GM23338 (cell line): Measurements from ENCODE around the gene CRACDL. TPM values are rescaled to one million over a fixed set of nuclear protein-coding genes. Genes with fewer than 3 reads are reported as not detected.

Experiments
- ATAC-seq: fragments of 200-7000 bp; cut with Tn5 transposase; 3 replicates; pipeline ENCODE4 v1.9.1; 2020
- DNase-seq: peaks from one replicate; pipeline ENCODE4 v3.0.0-alpha.2; 2015; ENCODE audit warnings: low spot score
- H2AFZ ChIP-seq: fragments of 200-600 bp; sonication (generic); 2 replicates; pipeline ENCODE4 v1.8.0; 2016; ENCODE audit warnings: antibody characterized with exemption, mild to moderate bottlenecking, moderate library complexity
- H3F3A ChIP-seq: fragments of 200-600 bp; sonication (generic); replicated peaks from 2 replicates; pipeline ENCODE4 v1.8.0; 2017; ENCODE audit warnings: antibody characterized with exemption, mixed run types, low read depth
- H3K27ac ChIP-seq: fragments of 200-600 bp; sonication (generic); 2 replicates; pipeline ENCODE4 v1.6.1; 2016; ENCODE audit warnings: low read depth
- H3K27me3 ChIP-seq: fragments of 200-600 bp; sonication (generic); 2 replicates; pipeline ENCODE4 v1.8.0; 2016; ENCODE audit warnings: mild to moderate bottlenecking, mixed run types, moderate library complexity; ENCODE audit not compliant: insufficient read depth
- H3K36me3 ChIP-seq: fragments of 200-600 bp; sonication (generic); 2 replicates; pipeline ENCODE4 v1.8.0; 2016; ENCODE audit warnings: mild to moderate bottlenecking; ENCODE audit not compliant: insufficient read depth
- H3K4me1 ChIP-seq: fragments of 200-600 bp; sonication (generic); 2 replicates; pipeline ENCODE4 v1.8.0; 2016; ENCODE audit warnings: mild to moderate bottlenecking, moderate library complexity; ENCODE audit not compliant: insufficient read depth
- H3K4me2 ChIP-seq: fragments of 200-600 bp; sonication (generic); 2 replicates; pipeline ENCODE4 v1.7.1; 2017; ENCODE audit warnings: mixed run types
- H3K4me3 ChIP-seq: fragments of 200-600 bp; sonication (generic); 2 replicates; pipeline ENCODE4 v1.6.1; 2016; ENCODE audit warnings: mixed run types
- H3K79me2 ChIP-seq: fragments of 200-600 bp; sonication (generic); replicated peaks from 2 replicates; pipeline ENCODE4 v1.8.0; 2017; ENCODE audit warnings: mild to moderate bottlenecking; ENCODE audit not compliant: insufficient read depth
- H3K9me2 ChIP-seq: fragments of 200-600 bp; sonication (generic); 2 replicates; pipeline ENCODE4 v1.8.0; 2017; ENCODE audit not compliant: insufficient read depth
- H4K20me1 ChIP-seq: fragments of 200-600 bp; sonication (generic); replicated peaks from 2 replicates; pipeline ENCODE4 v1.8.0; 2017; ENCODE audit warnings: mild to moderate bottlenecking; ENCODE audit not compliant: insufficient read depth
- H3K27ac Mint-ChIP-seq: 2 replicates; pipeline ENCODE4 v1.8.0; 2020; ENCODE audit warnings: inconsistent platforms, mild to moderate bottlenecking, moderate library complexity, mixed read lengths
- H3K27me3 Mint-ChIP-seq: 3 replicates; pipeline ENCODE4 v1.8.0; 2022; ENCODE audit warnings: low read depth, mild to moderate bottlenecking, moderate library complexity, mixed read lengths, inconsistent platforms; ENCODE audit not compliant: insufficient read depth, poor library complexity
- H3K36me3 Mint-ChIP-seq: 3 replicates; pipeline ENCODE4 v1.8.0; 2021; ENCODE audit warnings: low read depth, mild to moderate bottlenecking, inconsistent platforms, moderate library complexity, mixed read lengths
- H3K4me1 Mint-ChIP-seq: 3 replicates; pipeline ENCODE4 v1.8.0; 2020; ENCODE audit warnings: mild to moderate bottlenecking, inconsistent platforms, mixed read lengths
- H3K4me3 Mint-ChIP-seq: 3 replicates; pipeline ENCODE4 v1.8.0; 2021; ENCODE audit warnings: moderate library complexity, mild to moderate bottlenecking, inconsistent platforms, mixed read lengths
- H3K9me3 Mint-ChIP-seq: 3 replicates; pipeline ENCODE4 v1.8.0; 2020; ENCODE audit warnings: moderate library complexity, mild to moderate bottlenecking, inconsistent platforms, mixed read lengths
- CREB1 ChIP-seq: fragments of 250-450 bp; sonication (Bioruptor Pico); IDR thresholded peaks from 2 replicates; pipeline ENCODE4 v1.5.0; 2020; ENCODE audit warnings: low read depth, mild to moderate bottlenecking, moderate library complexity
- CTCF ChIP-seq, 2 experiments: fragments of 200-600 bp in 1 of 2; sonication (generic) in 1 of 2; conservative IDR thresholded peaks; 2 replicates each; pipeline versions ENCODE4 v1.5.1 to v1.6.1; 2016 to 2017; ENCODE audit warnings: antibody characterized with exemption in 2 of 2, low read depth in 2 of 2, mild to moderate bottlenecking in 2 of 2, moderate library complexity in 1 of 2
- ETS1 ChIP-seq: IDR thresholded peaks from 2 replicates; pipeline ENCODE4 v1.6.1; 2016; ENCODE audit warnings: antibody characterized with exemption
- EZH2 ChIP-seq: fragments of 200-600 bp; sonication (generic); IDR thresholded peaks from one replicate; pipeline ENCODE4 v1.8.0; 2017; ENCODE audit warnings: antibody characterized with exemption, mild to moderate bottlenecking, low read depth; ENCODE audit not compliant: unreplicated experiment
- EZH2phosphoT487 ChIP-seq: fragments of 200-600 bp; sonication (generic); IDR thresholded peaks from one replicate; pipeline ENCODE4 v1.8.1; 2018; ENCODE audit warnings: antibody characterized with exemption; ENCODE audit not compliant: unreplicated experiment
- JUNB ChIP-seq: IDR thresholded peaks from one replicate; pipeline ENCODE4 v1.6.1; 2016; ENCODE audit warnings: antibody characterized with exemption; ENCODE audit not compliant: unreplicated experiment
- NANOG ChIP-seq: IDR thresholded peaks from 2 replicates; pipeline ENCODE4 v1.6.1; 2016; ENCODE audit warnings: antibody characterized with exemption, borderline replicate concordance
- STAT1 ChIP-seq: IDR thresholded peaks from one replicate; pipeline ENCODE4 v1.6.1; 2016; ENCODE audit warnings: antibody characterized with exemption; ENCODE audit not compliant: unreplicated experiment
- ZNF114 ChIP-seq: fragments of 250-450 bp; sonication (Bioruptor Pico); IDR thresholded peaks from 2 replicates; pipeline ENCODE4 v1.5.0; 2020; ENCODE audit warnings: mild to moderate bottlenecking, moderate library complexity
- polyA plus RNA-seq: library from polyadenylated mRNA; unstranded; fragments of >200 nt; fragmentation: Nextera tagmentation; extraction: Ambion mirVana; gene quantifications from 2 replicates; pipeline ENCODE4 v1.2.1, GENCODE V29; 2016
- total RNA-seq: library from RNA; depleted of rRNA; stranded (reverse); fragments of >200 nt; shearing (Covaris generic); gene quantifications from 2 replicates; pipeline ENCODE4 v1.2.3, GENCODE V29; 2014
- TF ChIP-seq, protein P1 (sequence below): fragments of 250-450 bp; sonication (Bioruptor Pico); IDR thresholded peaks from 2 replicates; pipeline ENCODE4 v1.5.0; 2020; ENCODE audit warnings: mild to moderate bottlenecking, moderate library complexity

CRACDL gene
- total and polyA plus RNA-seq, 2 experiments from 2014 or later: 0.14 to 0.16 TPM

- TF ChIP-seq ETS1 (no peak), CREB1 (no peak), ZNF114 (CRISPR knock-in tag) (no peak), CTCF (conservative IDR thresholded peaks at IDR 0.05; ENCODE audit: low read depth in 2 of 2) (no peak), STAT1 (no peak)
These were observed 111.0 kb downstream of the CRACDL start (continued) for GRCh38 chr2:98825020-98825350.

GRCh38 chr2:98824256-98825019 is 111.6 kb downstream of the CRACDL start:
- Histone ChIP-seq H4K20me1 (no peaks in the 10 kb centered on the region), H3F3A (no peaks in the 10 kb centered on the region), H3K79me2 (no peaks in the 10 kb centered on the region), H3K9me2 (no peaks in the 10 kb centered on the region), H3K27me3 (peaks cover 43% of the 10 kb centered on the region), H3K27ac (no peak overlapping the region), H2AFZ (no peak overlapping the region), H3K4me1 (0 out of 2 replicates have a peak, but pooled peaks cover 3% of the 10 kb centered on the region), H3K4me2 (no peak overlapping the region), H3K36me3 (no peaks in the 10 kb centered on the region), H3K4me3 (no peak overlapping the region)
- Mint-ChIP-seq H3K4me3 (no peak overlapping the region), H3K27ac (no peak overlapping the region), H3K9me3 (peaks cover 7% of the 10 kb centered on the region; the same call in 1 of the 3 replicates), H3K27me3 (peaks cover 35% of the 10 kb centered on the region), H3K4me1 (no peaks in the 10 kb centered on the region), H3K36me3 (no peaks in the 10 kb centered on the region)
- DNase-seq: no peak
- no peak for ATAC-seq
- no peak for TF ChIP-seq CTCF (conservative IDR thresholded peaks at IDR 0.05; ENCODE audit: low read depth in 2 of 2)
- no peak for TF ChIP-seq ETS1
- no peak for TF ChIP-seq JUNB
- TF ChIP-seq, protein P1, sequence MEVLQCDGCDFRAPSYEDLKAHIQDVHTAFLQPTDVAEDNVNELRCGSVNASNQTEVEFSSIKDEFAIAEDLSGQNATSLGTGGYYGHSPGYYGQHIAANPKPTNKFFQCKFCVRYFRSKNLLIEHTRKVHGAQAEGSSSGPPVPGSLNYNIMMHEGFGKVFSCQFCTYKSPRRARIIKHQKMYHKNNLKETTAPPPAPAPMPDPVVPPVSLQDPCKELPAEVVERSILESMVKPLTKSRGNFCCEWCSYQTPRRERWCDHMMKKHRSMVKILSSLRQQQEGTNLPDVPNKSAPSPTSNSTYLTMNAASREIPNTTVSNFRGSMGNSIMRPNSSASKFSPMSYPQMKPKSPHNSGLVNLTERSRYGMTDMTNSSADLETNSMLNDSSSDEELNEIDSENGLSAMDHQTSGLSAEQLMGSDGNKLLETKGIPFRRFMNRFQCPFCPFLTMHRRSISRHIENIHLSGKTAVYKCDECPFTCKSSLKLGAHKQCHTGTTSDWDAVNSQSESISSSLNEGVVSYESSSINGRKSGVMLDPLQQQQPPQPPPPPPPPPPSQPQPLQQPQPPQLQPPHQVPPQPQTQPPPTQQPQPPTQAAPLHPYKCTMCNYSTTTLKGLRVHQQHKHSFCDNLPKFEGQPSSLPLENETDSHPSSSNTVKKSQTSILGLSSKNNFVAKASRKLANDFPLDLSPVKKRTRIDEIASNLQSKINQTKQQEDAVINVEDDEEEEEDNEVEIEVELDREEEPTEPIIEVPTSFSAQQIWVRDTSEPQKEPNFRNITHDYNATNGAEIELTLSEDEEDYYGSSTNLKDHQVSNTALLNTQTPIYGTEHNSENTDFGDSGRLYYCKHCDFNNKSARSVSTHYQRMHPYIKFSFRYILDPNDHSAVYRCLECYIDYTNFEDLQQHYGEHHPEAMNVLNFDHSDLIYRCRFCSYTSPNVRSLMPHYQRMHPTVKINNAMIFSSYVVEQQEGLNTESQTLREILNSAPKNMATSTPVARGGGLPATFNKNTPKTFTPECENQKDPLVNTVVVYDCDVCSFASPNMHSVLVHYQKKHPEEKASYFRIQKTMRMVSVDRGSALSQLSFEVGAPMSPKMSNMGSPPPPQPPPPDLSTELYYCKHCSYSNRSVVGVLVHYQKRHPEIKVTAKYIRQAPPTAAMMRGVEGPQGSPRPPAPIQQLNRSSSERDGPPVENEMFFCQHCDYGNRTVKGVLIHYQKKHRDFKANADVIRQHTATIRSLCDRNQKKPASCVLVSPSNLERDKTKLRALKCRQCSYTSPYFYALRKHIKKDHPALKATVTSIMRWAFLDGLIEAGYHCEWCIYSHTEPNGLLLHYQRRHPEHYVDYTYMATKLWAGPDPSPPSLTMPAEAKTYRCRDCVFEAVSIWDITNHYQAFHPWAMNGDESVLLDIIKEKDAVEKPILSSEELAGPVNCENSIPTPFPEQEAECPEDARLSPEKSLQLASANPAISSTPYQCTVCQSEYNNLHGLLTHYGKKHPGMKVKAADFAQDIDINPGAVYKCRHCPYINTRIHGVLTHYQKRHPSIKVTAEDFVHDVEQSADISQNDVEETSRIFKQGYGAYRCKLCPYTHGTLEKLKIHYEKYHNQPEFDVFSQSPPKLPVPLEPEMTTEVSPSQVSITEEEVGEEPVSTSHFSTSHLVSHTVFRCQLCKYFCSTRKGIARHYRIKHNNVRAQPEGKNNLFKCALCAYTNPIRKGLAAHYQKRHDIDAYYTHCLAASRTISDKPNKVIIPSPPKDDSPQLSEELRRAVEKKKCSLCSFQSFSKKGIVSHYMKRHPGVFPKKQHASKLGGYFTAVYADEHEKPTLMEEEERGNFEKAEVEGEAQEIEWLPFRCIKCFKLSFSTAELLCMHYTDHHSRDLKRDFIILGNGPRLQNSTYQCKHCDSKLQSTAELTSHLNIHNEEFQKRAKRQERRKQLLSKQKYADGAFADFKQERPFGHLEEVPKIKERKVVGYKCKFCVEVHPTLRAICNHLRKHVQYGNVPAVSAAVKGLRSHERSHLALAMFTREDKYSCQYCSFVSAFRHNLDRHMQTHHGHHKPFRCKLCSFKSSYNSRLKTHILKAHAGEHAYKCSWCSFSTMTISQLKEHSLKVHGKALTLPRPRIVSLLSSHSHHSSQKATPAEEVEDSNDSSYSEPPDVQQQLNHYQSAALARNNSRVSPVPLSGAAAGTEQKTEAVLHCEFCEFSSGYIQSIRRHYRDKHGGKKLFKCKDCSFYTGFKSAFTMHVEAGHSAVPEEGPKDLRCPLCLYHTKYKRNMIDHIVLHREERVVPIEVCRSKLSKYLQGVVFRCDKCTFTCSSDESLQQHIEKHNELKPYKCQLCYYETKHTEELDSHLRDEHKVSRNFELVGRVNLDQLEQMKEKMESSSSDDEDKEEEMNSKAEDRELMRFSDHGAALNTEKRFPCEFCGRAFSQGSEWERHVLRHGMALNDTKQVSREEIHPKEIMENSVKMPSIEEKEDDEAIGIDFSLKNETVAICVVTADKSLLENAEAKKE (CRISPR knock-in tag): no peak
- TF ChIP-seq CREB1: no peak
- TF ChIP-seq NANOG: no peak
- TF ChIP-seq EZH2phosphoT487: no peak
- TF ChIP-seq EZH2: no peak
